Calu3 (cell line): ENCODE results near the gene H6PD. TPM values are rescaled to one million over a fixed set of nuclear protein-coding genes. Genes with fewer than 3 reads are reported as not detected.
A peak's percentile ranks its signal among the peaks of the same experiment; 100 is the strongest.

Experiments used
- BruUV-seq: library from RNA; stranded (reverse); fragments of 400-500 nt; replicated peaks from 2 replicates; lab custom pipeline; 2021; lab: Mats Ljungman, UMichigan
- CTCF ChIA-PET: fragments of 300-600 bp; sonication (Branson Sonifier 250); formaldehyde crosslinking; loops from one replicate; lab custom pipeline; 2022; ENCODE audit warnings: antibody characterized with exemption; lab: Charles Lee
- DNase-seq: peaks from one replicate; pipeline ENCODE4 v3.0.0; 2022
- H3K27ac Mint-ChIP-seq: one replicate; pipeline ENCODE4 v1.8.0; 2022; ENCODE audit warnings: mixed read lengths; ENCODE audit not compliant: unreplicated experiment
- H3K27me3 Mint-ChIP-seq: one replicate; pipeline ENCODE4 v1.8.0; 2022; ENCODE audit warnings: mixed read lengths; ENCODE audit not compliant: unreplicated experiment
- H3K36me3 Mint-ChIP-seq: one replicate; pipeline ENCODE4 v1.8.0; 2022; ENCODE audit warnings: mild to moderate bottlenecking, moderate library complexity, mixed read lengths; ENCODE audit not compliant: insufficient read depth, unreplicated experiment
- H3K4me1 Mint-ChIP-seq: one replicate; pipeline ENCODE4 v1.8.0; 2022; ENCODE audit warnings: mild to moderate bottlenecking, low read depth, mixed read lengths; ENCODE audit not compliant: unreplicated experiment
- H3K4me3 Mint-ChIP-seq: one replicate; pipeline ENCODE4 v1.8.0; 2022; ENCODE audit warnings: mild to moderate bottlenecking, low read depth, moderate library complexity, mixed read lengths; ENCODE audit not compliant: unreplicated experiment
- H3K9me3 Mint-ChIP-seq: one replicate; pipeline ENCODE4 v1.8.0; 2022; ENCODE audit warnings: low read depth, mixed read lengths; ENCODE audit not compliant: unreplicated experiment
- intact Hi-C: fragments of 100-400 bp; cut with micrococcal nuclease; formaldehyde crosslinking; loops from one replicate; pipeline ENCODE4 v1.10.0; 2022; ENCODE audit not compliant: unreplicated experiment
- total RNA-seq: library from RNA; stranded (reverse); gene quantifications from 2 replicates; pipeline ENCODE4 v1.2.3, GENCODE V29; 2022
- TF ChIP-seq, protein P1 (sequence below): fragments of 200-600 bp; IDR thresholded peaks from one replicate; pipeline ENCODE4 v1.8.0; 2022; ENCODE audit warnings: antibody characterized with exemption; ENCODE audit not compliant: unreplicated experiment

Gene H6PD
- total RNA-seq, 1 experiment from 2014 or later: 18.0 TPM

DNA sequence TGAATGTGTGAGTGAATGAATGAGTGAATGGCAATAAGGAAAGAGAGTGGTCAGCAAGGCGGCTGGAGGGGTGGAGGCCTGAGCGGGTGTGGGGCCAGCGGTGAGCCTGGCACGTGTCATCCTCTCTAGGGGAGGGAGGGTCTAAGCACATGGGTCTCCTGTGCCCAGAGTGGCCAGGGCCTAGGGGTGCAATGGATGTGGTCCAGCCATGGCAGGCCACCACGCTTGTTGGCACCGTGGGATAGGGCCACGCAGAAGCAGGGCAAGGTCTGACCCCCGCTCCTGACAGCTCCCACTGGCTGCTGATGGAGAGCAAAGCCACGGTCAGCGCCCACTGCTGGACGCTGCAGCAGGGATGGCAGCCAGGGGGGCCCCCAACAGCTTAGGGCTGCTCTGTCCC lies 38.6 kb downstream of the H6PD start:
- no peak for DNase-seq

DNA sequence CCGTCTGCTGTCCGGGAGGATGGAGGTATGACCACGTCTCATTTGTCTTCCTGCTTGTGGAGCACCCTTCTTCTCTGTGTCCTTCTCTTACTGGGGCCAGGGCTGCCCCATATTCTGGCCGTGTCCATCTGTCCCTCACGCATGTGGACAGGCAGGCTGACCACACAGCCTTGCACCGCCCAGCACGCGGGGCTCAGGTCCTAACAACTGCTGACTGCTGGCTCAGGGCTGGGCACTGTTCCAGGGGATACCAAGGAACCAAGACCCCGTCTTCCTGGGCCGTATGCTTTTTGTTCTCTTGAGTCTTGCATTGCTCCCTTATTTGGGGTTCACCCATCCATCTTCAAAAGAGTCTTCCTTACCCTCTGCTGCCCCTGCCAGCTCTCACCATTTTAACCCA lies 40.6 kb downstream of the H6PD start:
- Mint-ChIP-seq H3K4me3 (peak overlapping the region; percentile 20), H3K27me3 (no peaks in the 10 kb centered on the region), H3K27ac (peak overlapping the region; percentile 1), H3K4me1 (peaks cover 28% of the 10 kb centered on the region), H3K36me3 (no peaks in the 10 kb centered on the region), H3K9me3 (no peaks in the 10 kb centered on the region)
- no peak for DNase-seq
- TF ChIP-seq, protein P1, sequence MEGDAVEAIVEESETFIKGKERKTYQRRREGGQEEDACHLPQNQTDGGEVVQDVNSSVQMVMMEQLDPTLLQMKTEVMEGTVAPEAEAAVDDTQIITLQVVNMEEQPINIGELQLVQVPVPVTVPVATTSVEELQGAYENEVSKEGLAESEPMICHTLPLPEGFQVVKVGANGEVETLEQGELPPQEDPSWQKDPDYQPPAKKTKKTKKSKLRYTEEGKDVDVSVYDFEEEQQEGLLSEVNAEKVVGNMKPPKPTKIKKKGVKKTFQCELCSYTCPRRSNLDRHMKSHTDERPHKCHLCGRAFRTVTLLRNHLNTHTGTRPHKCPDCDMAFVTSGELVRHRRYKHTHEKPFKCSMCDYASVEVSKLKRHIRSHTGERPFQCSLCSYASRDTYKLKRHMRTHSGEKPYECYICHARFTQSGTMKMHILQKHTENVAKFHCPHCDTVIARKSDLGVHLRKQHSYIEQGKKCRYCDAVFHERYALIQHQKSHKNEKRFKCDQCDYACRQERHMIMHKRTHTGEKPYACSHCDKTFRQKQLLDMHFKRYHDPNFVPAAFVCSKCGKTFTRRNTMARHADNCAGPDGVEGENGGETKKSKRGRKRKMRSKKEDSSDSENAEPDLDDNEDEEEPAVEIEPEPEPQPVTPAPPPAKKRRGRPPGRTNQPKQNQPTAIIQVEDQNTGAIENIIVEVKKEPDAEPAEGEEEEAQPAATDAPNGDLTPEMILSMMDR: no peak
- no TSS peak for BruUV-seq
- intact Hi-C loops: no loop called here
- CTCF ChIA-PET: interaction anchor here (0.7 kb wide), 1 partner anchor 184 kb away, joined by 8 read pairs; no protein-coding TSS in a partner anchor

More for the DNA sequence above, 38.6 kb downstream of the H6PD start:
- TF ChIP-seq, protein P1: no peak
- Mint-ChIP-seq H3K36me3 (no peaks in the 10 kb centered on the region), H3K27ac (no peak overlapping the region), H3K9me3 (no peaks in the 10 kb centered on the region), H3K4me3 (no peak overlapping the region), H3K4me1 (peaks cover 18% of the 10 kb centered on the region), H3K27me3 (no peaks in the 10 kb centered on the region)
- CTCF ChIA-PET: no interaction called here
- intact Hi-C loops: no loop called here
- BruUV-seq: no TSS peak

DNA sequence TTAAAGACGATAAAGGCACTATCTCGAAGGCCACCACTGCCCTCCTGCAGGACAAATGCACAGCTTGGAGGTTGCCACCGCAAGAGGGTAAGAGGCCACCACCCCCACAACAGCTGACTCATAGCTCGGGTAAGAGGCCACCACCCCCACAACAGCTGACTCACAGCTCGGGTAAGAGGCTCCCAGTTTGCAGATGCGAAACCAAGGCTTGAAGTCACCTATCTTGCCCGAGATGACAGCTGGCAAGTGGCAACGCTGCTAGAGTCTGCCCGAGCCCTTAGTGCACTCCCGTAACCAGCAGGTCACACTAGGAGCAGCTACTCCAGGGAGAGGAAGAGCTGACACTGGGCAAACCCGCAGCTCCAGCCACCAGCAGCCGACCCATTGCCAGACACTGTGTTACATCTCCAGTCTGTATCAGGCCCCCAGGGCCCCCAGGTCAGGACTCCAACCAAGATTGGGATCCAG lies 41.0 kb downstream of the H6PD start:
- Mint-ChIP-seq H3K4me1 (peaks cover 32% of the 10 kb centered on the region), H3K27ac (peak overlapping the region; percentile 1), H3K36me3 (no peaks in the 10 kb centered on the region), H3K4me3 (peak overlapping the region; percentile 20), H3K9me3 (no peaks in the 10 kb centered on the region), H3K27me3 (no peaks in the 10 kb centered on the region)
- TF ChIP-seq, protein P1: no peak
- intact Hi-C loops: no loop called here
- CTCF ChIA-PET: no interaction called here
- BruUV-seq: no TSS peak
- peak; percentile 73 for DNase-seq

DNA sequence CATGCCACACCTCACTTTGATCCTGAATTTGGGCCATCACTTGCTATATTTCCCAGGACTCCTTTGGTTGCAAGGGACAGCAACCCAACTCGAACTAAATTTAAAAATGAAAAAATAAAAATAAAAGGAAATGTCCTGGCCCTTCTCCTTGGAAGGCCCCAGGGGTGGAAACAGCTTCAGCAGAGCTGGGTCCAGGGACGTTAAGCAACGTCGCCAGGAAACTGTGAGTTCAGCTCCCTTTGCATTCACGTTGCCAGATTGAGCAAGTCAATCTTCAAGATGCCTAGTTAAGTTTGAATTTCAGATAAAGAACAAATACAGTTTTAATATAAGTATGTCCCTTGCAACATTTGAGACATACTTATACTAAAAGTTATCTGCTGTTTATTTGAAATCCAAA lies 43.5 kb downstream of the H6PD start:
- Mint-ChIP-seq H3K27ac (no peak overlapping the region), H3K27me3 (no peaks in the 10 kb centered on the region), H3K9me3 (no peaks in the 10 kb centered on the region), H3K4me1 (peaks cover 37% of the 10 kb centered on the region), H3K4me3 (no peak overlapping the region), H3K36me3 (no peaks in the 10 kb centered on the region)
- BruUV-seq: no TSS peak
- TF ChIP-seq, protein P1: no peak
- intact Hi-C loops: no loop called here
- no peak for DNase-seq
- CTCF ChIA-PET: no interaction called here
